BLaER1 treated with 17β-estradiol and CSF1 and Interleukin-3, amounts not matched to agents 10 nM and 100 nM (cell line): ENCODE data around the gene SMTNL1.
A peak's percentile ranks its signal among the peaks of the same experiment; 100 is the strongest.

Source experiments
- H3K27ac ChIP-seq, 11 experiments: shearing (Covaris generic); formaldehyde crosslinking; 2 replicates each; pipeline ENCODE4 v1.8.1; 2022
- H3K27me3 ChIP-seq, 11 experiments: shearing (Covaris generic); formaldehyde crosslinking; 2 replicates each; pipeline ENCODE4 v1.8.1; 2022
- H3K36me3 ChIP-seq, 11 experiments: shearing (Covaris generic); formaldehyde crosslinking; 2 replicates each; pipeline ENCODE4 v1.8.1; 2022
- H3K4me1 ChIP-seq, 10 experiments: shearing (Covaris generic); formaldehyde crosslinking; 2 replicates each; pipeline ENCODE4 v1.8.1; 2022
- H3K4me2 ChIP-seq, 11 experiments: shearing (Covaris generic); formaldehyde crosslinking; 2 replicates each; pipeline ENCODE4 v1.8.1; 2022
- H3K4me3 ChIP-seq, 10 experiments: shearing (Covaris generic); formaldehyde crosslinking; 2 replicates each; pipeline ENCODE4 v1.8.1; 2022
- H3K9ac ChIP-seq, 11 experiments: shearing (Covaris generic); formaldehyde crosslinking; 2 replicates each; pipeline ENCODE4 v1.8.1; 2022
- H3K9me3 ChIP-seq, 11 experiments: shearing (Covaris generic); formaldehyde crosslinking; replicated peaks in 1 of 11; 2 replicates each; pipeline ENCODE4 v1.8.1; 2022
- H4K20me1 ChIP-seq, 11 experiments: shearing (Covaris generic); formaldehyde crosslinking; 2 replicates each; pipeline ENCODE4 v1.8.1; 2022
- Cebpa-rat ChIP-seq, 11 experiments: shearing (Covaris generic); IDR thresholded peaks; 2 replicates each; pipeline ENCODE4 v1.8.1; 2022

Gene SMTNL1

GRCh38 chr11:57545883-57546282 lies 8.5 kb downstream of the SMTNL1 start:
- H4K20me1 ChIP-seq, result peaks cover 0 to 4% (median 0%) of the 10 kb centered on the region in 11 experiments; a peak in 1 of 22 replicates
- peaks cover 17 to 28% (median 20%) of the 10 kb centered on the region in 11 experiments for H3K36me3 ChIP-seq
- no peak overlapping the region for H3K27ac ChIP-seq
- TF ChIP-seq Cebpa-rat (IDR thresholded peaks at IDR 0.05), result no peak
- peaks cover 14 to 17% (median 16%) of the 10 kb centered on the region in 10 experiments for H3K4me1 ChIP-seq
- H3K4me2 ChIP-seq, result no peak overlapping the region
- no peaks in the 10 kb centered on the region for H3K9me3 ChIP-seq
- no peak overlapping the region for H3K4me3 ChIP-seq
- no peak overlapping the region for H3K9ac ChIP-seq
- H3K27me3 ChIP-seq, result no peaks in the 10 kb centered on the region

GRCh38 chr11:57546451-57546850 lies 9.1 kb downstream of the SMTNL1 start:
- Histone ChIP-seq H3K4me2 (no peak overlapping the region; a peak in 1 of 22 replicates), H3K27me3 (no peaks in the 10 kb centered on the region), H3K9ac (no peak overlapping the region), H3K4me3 (no peak overlapping the region), H3K4me1 (peaks cover 14 to 17% (median 16%) of the 10 kb centered on the region in 10 experiments), H3K9me3 (no peaks in the 10 kb centered on the region), H3K27ac (peak overlapping the region in 1 of 11 experiments; percentile 63; a peak in 1 of 22 replicates), H4K20me1 (peaks cover 0 to 4% (median 0%) of the 10 kb centered on the region in 11 experiments; a peak in 1 of 22 replicates), H3K36me3 (peaks cover 21 to 34% (median 26%) of the 10 kb centered on the region in 11 experiments)
- no peak for TF ChIP-seq Cebpa-rat (IDR thresholded peaks at IDR 0.05)

GRCh38 chr11:57546869-57547475 lies 9.6 kb downstream of the SMTNL1 start:
- Histone ChIP-seq H3K4me3 (no peak overlapping the region), H3K4me1 (peaks cover 14 to 17% (median 16%) of the 10 kb centered on the region in 10 experiments), H3K9ac (peak overlapping the region in 8 of 11 experiments; percentile 5 to 63 (median 44); a peak in 8 of 22 replicates), H3K4me2 (peak overlapping the region; percentile 66 to 82 (median 78)), H4K20me1 (peaks cover 0 to 4% (median 0%) of the 10 kb centered on the region in 11 experiments; a peak in 1 of 22 replicates), H3K27ac (peak overlapping the region in 8 of 11 experiments; percentile 49 to 71 (median 58); a peak in 15 of 22 replicates), H3K36me3 (peaks cover 27 to 39% (median 31%) of the 10 kb centered on the region in 11 experiments), H3K9me3 (no peaks in the 10 kb centered on the region), H3K27me3 (no peaks in the 10 kb centered on the region)
- no peak for TF ChIP-seq Cebpa-rat (IDR thresholded peaks at IDR 0.05)

- Histone ChIP-seq H3K36me3 (peaks cover 36 to 49% (median 40%) of the 10 kb centered on the region in 11 experiments), H3K4me1 (peaks cover 14 to 17% (median 16%) of the 10 kb centered on the region in 10 experiments), H3K4me3 (no peak overlapping the region), H3K27ac (peak overlapping the region in 9 of 11 experiments; percentile 45 to 71 (median 58); a peak in 17 of 22 replicates), H3K9me3 (no peaks in the 10 kb centered on the region), H3K4me2 (peak overlapping the region; percentile 66 to 82 (median 78)), H3K9ac (peak overlapping the region in 9 of 11 experiments; percentile 5 to 63 (median 42); a peak in 11 of 22 replicates), H3K27me3 (no peaks in the 10 kb centered on the region), H4K20me1 (peaks cover 0 to 4% (median 0%) of the 10 kb centered on the region in 11 experiments; a peak in 1 of 22 replicates)
- TF ChIP-seq Cebpa-rat (IDR thresholded peaks at IDR 0.05), result no peak
These were observed 10.5 kb downstream of the SMTNL1 start for GRCh38 chr11:57547854-57548377.

GRCh38 chr11:57549983-57550382 lies 12.6 kb downstream of the SMTNL1 start:
- Histone ChIP-seq H3K9ac (no peak overlapping the region), H3K4me2 (no peak overlapping the region), H3K27me3 (no peaks in the 10 kb centered on the region), H4K20me1 (peaks cover 0 to 4% (median 0%) of the 10 kb centered on the region in 11 experiments; a peak in 1 of 22 replicates), H3K27ac (no peak overlapping the region), H3K9me3 (no peaks in the 10 kb centered on the region), H3K36me3 (peaks cover 57 to 69% (median 61%) of the 10 kb centered on the region in 11 experiments), H3K4me3 (no peak overlapping the region), H3K4me1 (peaks cover 14 to 17% (median 16%) of the 10 kb centered on the region in 10 experiments)
- no peak for TF ChIP-seq Cebpa-rat (IDR thresholded peaks at IDR 0.05)

- TF ChIP-seq Cebpa-rat (IDR thresholded peaks at IDR 0.05), result no peak
- Histone ChIP-seq H3K4me1 (peaks cover 12 to 15% (median 14%) of the 10 kb centered on the region in 10 experiments), H3K27me3 (no peaks in the 10 kb centered on the region), H3K9me3 (no peaks in the 10 kb centered on the region), H3K27ac (no peak overlapping the region), H3K36me3 (peaks cover 76 to 89% (median 81%) of the 10 kb centered on the region in 11 experiments), H3K4me3 (no peak overlapping the region), H3K4me2 (no peak overlapping the region), H3K9ac (no peak overlapping the region), H4K20me1 (peaks cover 0 to 4% (median 0%) of the 10 kb centered on the region in 11 experiments; a peak in 1 of 22 replicates)
These were observed 14.5 kb downstream of the SMTNL1 start for GRCh38 chr11:57551941-57552340.

GRCh38 chr11:57552479-57552878 lies 15.1 kb downstream of the SMTNL1 start:
- Histone ChIP-seq H3K4me1 (peaks cover 7 to 9% (median 8%) of the 10 kb centered on the region in 10 experiments), H3K36me3 (peaks cover 81 to 94% (median 86%) of the 10 kb centered on the region in 11 experiments), H3K9me3 (no peaks in the 10 kb centered on the region), H3K9ac (no peak overlapping the region), H3K27ac (no peak overlapping the region), H4K20me1 (peaks cover 0 to 4% (median 0%) of the 10 kb centered on the region in 11 experiments; a peak in 1 of 22 replicates), H3K4me2 (no peak overlapping the region), H3K4me3 (no peak overlapping the region), H3K27me3 (no peaks in the 10 kb centered on the region)
- no peak for TF ChIP-seq Cebpa-rat (IDR thresholded peaks at IDR 0.05)

DNA sequence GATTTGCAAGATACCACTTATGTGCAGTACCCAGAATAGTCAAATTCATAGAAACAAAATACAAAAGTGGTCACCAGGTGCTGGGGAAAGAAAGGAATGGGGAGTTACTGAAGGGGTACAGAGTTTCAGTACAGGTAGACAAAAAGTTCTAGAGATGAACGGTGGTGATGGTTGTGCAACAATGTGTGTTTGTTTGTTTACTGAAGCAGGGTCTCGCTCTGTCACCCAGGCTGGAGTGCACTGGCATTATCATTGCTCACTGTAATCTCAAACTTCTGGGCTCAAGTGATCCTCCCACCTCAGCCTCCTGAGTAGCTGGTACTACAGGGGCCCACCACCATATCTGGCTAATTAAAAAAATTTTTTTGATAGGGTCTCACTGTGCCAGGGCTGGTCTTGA lies 18.0 kb downstream of the SMTNL1 start:
- Histone ChIP-seq H3K27me3 (no peaks in the 10 kb centered on the region), H3K9me3 (no peaks in the 10 kb centered on the region), H4K20me1 (peaks cover 0 to 5% (median 0%) of the 10 kb centered on the region in 11 experiments; a peak in 3 of 22 replicates), H3K4me2 (no peak overlapping the region), H3K27ac (no peak overlapping the region), H3K4me1 (no peaks in the 10 kb centered on the region; a peak in 2 of 20 replicates), H3K4me3 (no peak overlapping the region), H3K36me3 (peaks cover 89 to 100% (median 99%) of the 10 kb centered on the region in 11 experiments), H3K9ac (no peak overlapping the region)
- no peak for TF ChIP-seq Cebpa-rat (IDR thresholded peaks at IDR 0.05)

GRCh38 chr11:57556041-57556440 lies 18.6 kb downstream of the SMTNL1 start:
- TF ChIP-seq Cebpa-rat (IDR thresholded peaks at IDR 0.05), result no peak
- H4K20me1 ChIP-seq, result peaks cover 0 to 5% (median 0%) of the 10 kb centered on the region in 11 experiments; a peak in 5 of 22 replicates

More at GRCh38 chr11:57556041-57556440, 18.6 kb downstream of the SMTNL1 start:
- Histone ChIP-seq H3K27ac (no peak overlapping the region), H3K27me3 (no peaks in the 10 kb centered on the region), H3K4me2 (no peak overlapping the region), H3K4me3 (no peak overlapping the region), H3K9ac (0 out of 22 replicates have a peak overlapping the region, but pooled peaks of 1 of the 11 experiments have one; percentile 5), H3K36me3 (peaks cover 83 to 95% (median 93%) of the 10 kb centered on the region in 11 experiments), H3K9me3 (no peaks in the 10 kb centered on the region), H3K4me1 (peaks cover 0 to 5% (median 0%) of the 10 kb centered on the region in 10 experiments; a peak in 2 of 20 replicates)
